ENCODE results near the gene ASXL2.
"Not testable (repeated sequence)": the region's sequence is repeated elsewhere in the genome, so short reads cannot be mapped to it uniquely, and the experiment has no call there.

Gene ASXL2

GRCh38 chr2:25878361-25879132 lies at the start of gene ASXL2:
TSS of gene ASXL2 (minus strand) at chr2:25878487. CDS start at chr2:25878222, 265 bp downstream.
- peak; percentile 91 to 99 for DNase-seq (ENCODE audit: low read depth in 2 of 2)

GRCh38 chr2:25926984-25927756 lies 48.9 kb upstream of the ASXL2 start:
- no peak for DNase-seq (ENCODE audit: low read depth in 2 of 2)

GRCh38 chr2:25922501-25922900 lies 44.2 kb upstream of the ASXL2 start:
- DNase-seq (ENCODE audit: low read depth in 2 of 2): no peak

GRCh38 chr2:25920786-25921415 lies 42.6 kb upstream of the ASXL2 start:
- DNase-seq (ENCODE audit: low read depth in 2 of 2): no peak

GRCh38 chr2:25920336-25920735 lies 42.0 kb upstream of the ASXL2 start:
- DNase-seq (ENCODE audit: low read depth in 2 of 2): no peak

- DNase-seq (ENCODE audit: low read depth in 2 of 2): no peak
These were observed 39.5 kb upstream of the ASXL2 start for GRCh38 chr2:25917832-25918231.

GRCh38 chr2:25917411-25917810 lies 39.1 kb upstream of the ASXL2 start:
- not testable (repeated sequence) for DNase-seq (ENCODE audit: low read depth in 2 of 2)

- peak; percentile 12 to 16 for DNase-seq (ENCODE audit: low read depth in 2 of 2)
These were observed 37.9 kb upstream of the ASXL2 start for GRCh38 chr2:25915944-25916772.

- not testable (repeated sequence) for DNase-seq (ENCODE audit: low read depth in 2 of 2)
These were observed 37.1 kb upstream of the ASXL2 start for GRCh38 chr2:25915411-25915810.

- DNase-seq (ENCODE audit: low read depth in 2 of 2): not testable (repeated sequence)
These were observed 35.3 kb upstream of the ASXL2 start for GRCh38 chr2:25913696-25913973.

GRCh38 chr2:25912851-25913695 lies 34.8 kb upstream of the ASXL2 start:
- no peak for DNase-seq (ENCODE audit: low read depth in 2 of 2)

GRCh38 chr2:25909574-25909973 lies 31.3 kb upstream of the ASXL2 start:
- not testable (repeated sequence) for DNase-seq (ENCODE audit: low read depth in 2 of 2)

- DNase-seq (ENCODE audit: low read depth in 2 of 2): no peak
These were observed 26.8 kb upstream of the ASXL2 start for GRCh38 chr2:25905126-25905525.

- DNase-seq (ENCODE audit: low read depth in 2 of 2): no peak
These were observed 25.0 kb upstream of the ASXL2 start for GRCh38 chr2:25903216-25903776.

- DNase-seq (ENCODE audit: low read depth in 2 of 2): no peak
These were observed 21.2 kb upstream of the ASXL2 start for GRCh38 chr2:25899404-25899970.

- DNase-seq (ENCODE audit: low read depth in 2 of 2): no peak
These were observed 19.2 kb upstream of the ASXL2 start for GRCh38 chr2:25897506-25897905.

- DNase-seq (ENCODE audit: low read depth in 2 of 2): not testable (repeated sequence)
These were observed 18.0 kb upstream of the ASXL2 start for GRCh38 chr2:25896308-25896707.

- DNase-seq (ENCODE audit: low read depth in 2 of 2): no peak
These were observed 17.3 kb upstream of the ASXL2 start for GRCh38 chr2:25895610-25896009.

- no peak for DNase-seq (ENCODE audit: low read depth in 2 of 2)
These were observed 16.7 kb upstream of the ASXL2 start for GRCh38 chr2:25895018-25895417.

- no peak for DNase-seq (ENCODE audit: low read depth in 2 of 2)
These were observed 16.0 kb upstream of the ASXL2 start for GRCh38 chr2:25894135-25894830.

Measured in stimulated activated CD8-positive, alpha-beta memory T cell treated with anti-CD3 and anti-CD28 coated beads, Interleukin-7, amount 100 ng/mL, for 4 hours (primary cell).